ENCODE results near the gene NFIX.

Gene NFIX

GRCh38 chr19:13023656-13024055 lies 28.4 kb downstream of the NFIX start:
- DNase-seq = no peak

GRCh38 chr19:13024126-13024950 lies 29.1 kb downstream of the NFIX start:
- no peak for DNase-seq

- no peak for DNase-seq
Observed at GRCh38 chr19:13024951-13025697, 29.8 kb downstream of the NFIX start.

GRCh38 chr19:13025819-13026456 lies 30.7 kb downstream of the NFIX start:
- DNase-seq = no peak

- DNase-seq = no peak
Observed at GRCh38 chr19:13026462-13027370, 31.4 kb downstream of the NFIX start.

- no peak for DNase-seq
Observed at GRCh38 chr19:13027557-13027956, 32.3 kb downstream of the NFIX start.

GRCh38 chr19:13028027-13028426 lies 32.8 kb downstream of the NFIX start:
- DNase-seq = no peak

- DNase-seq = no peak
Observed at GRCh38 chr19:13029301-13029880, 34.1 kb downstream of the NFIX start.

GRCh38 chr19:13029893-13030292 lies 34.6 kb downstream of the NFIX start:
- DNase-seq = no peak

GRCh38 chr19:13031917-13032623 lies 36.8 kb downstream of the NFIX start:
- DNase-seq = no peak

GRCh38 chr19:13032837-13033236 lies 37.6 kb downstream of the NFIX start:
- DNase-seq = no peak

GRCh38 chr19:13033244-13033643 lies 38.0 kb downstream of the NFIX start:
- no peak for DNase-seq

- peak; percentile 31 for DNase-seq
Observed at GRCh38 chr19:13033819-13034611, 38.7 kb downstream of the NFIX start.

- no peak for DNase-seq
Observed at GRCh38 chr19:13034636-13035035, 39.4 kb downstream of the NFIX start.

- no peak for DNase-seq
Observed at GRCh38 chr19:13035820-13036365, 40.6 kb downstream of the NFIX start.

- DNase-seq = no peak
Observed at GRCh38 chr19:13036366-13036976, 41.2 kb downstream of the NFIX start.

- no peak for DNase-seq
Observed at GRCh38 chr19:13037161-13037560, 41.9 kb downstream of the NFIX start.

- DNase-seq = no peak
Observed at GRCh38 chr19:13037731-13038130, 42.5 kb downstream of the NFIX start.

- no peak for DNase-seq
Observed at GRCh38 chr19:13038306-13039210, 43.3 kb downstream of the NFIX start.
